ENCODE data around the gene CASP14. TPM values are rescaled to one million over a fixed set of nuclear protein-coding genes. Genes with fewer than 3 reads are reported as not detected.

Gene CASP14
- total and polyA plus RNA-seq, 10 of the 15 experiments (the other 5 are each of a cell fraction or from before 2014, with no cell fraction given), result 0.06 to 0.40 (median 0.13) TPM; not detected in 2

DNA sequence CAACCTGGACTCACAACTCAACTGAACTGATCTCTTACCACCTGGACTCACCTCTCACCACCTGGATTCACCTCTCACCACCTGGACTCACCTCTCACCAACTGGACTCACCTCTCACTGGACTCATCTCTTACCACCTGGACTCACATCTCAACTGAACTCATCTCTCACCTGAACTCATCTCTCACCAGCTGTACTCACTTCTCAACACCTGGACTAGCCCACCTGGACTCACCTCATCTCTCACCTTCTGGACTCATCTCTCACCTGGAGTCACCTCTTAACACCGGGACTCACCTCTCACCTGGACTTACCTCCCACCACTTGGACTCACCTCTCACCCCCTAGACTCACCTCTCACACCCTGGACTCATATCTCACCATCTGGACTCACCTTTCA lies 7.3 kb upstream of the CASP14 start (continued):
- TF ChIP-seq, protein P1, sequence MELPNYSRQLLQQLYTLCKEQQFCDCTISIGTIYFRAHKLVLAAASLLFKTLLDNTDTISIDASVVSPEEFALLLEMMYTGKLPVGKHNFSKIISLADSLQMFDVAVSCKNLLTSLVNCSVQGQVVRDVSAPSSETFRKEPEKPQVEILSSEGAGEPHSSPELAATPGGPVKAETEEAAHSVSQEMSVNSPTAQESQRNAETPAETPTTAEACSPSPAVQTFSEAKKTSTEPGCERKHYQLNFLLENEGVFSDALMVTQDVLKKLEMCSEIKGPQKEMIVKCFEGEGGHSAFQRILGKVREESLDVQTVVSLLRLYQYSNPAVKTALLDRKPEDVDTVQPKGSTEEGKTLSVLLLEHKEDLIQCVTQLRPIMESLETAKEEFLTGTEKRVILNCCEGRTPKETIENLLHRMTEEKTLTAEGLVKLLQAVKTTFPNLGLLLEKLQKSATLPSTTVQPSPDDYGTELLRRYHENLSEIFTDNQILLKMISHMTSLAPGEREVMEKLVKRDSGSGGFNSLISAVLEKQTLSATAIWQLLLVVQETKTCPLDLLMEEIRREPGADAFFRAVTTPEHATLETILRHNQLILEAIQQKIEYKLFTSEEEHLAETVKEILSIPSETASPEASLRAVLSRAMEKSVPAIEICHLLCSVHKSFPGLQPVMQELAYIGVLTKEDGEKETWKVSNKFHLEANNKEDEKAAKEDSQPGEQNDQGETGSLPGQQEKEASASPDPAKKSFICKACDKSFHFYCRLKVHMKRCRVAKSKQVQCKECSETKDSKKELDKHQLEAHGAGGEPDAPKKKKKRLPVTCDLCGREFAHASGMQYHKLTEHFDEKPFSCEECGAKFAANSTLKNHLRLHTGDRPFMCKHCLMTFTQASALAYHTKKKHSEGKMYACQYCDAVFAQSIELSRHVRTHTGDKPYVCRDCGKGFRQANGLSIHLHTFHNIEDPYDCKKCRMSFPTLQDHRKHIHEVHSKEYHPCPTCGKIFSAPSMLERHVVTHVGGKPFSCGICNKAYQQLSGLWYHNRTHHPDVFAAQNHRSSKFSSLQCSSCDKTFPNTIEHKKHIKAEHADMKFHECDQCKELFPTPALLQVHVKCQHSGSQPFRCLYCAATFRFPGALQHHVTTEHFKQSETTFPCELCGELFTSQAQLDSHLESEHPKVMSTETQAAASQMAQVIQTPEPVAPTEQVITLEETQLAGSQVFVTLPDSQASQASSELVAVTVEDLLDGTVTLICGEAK (IDR thresholded peaks at IDR 0.05; ENCODE audit: borderline replicate concordance), result no peak
- TF ChIP-seq HCFC1 (IDR thresholded peaks at IDR 0.05; ENCODE audit: low read length) (no peak), ASH2L (IDR thresholded peaks at IDR 0.05; ENCODE audit: borderline replicate concordance, low read depth) (no peak), EZH2 (IDR thresholded peaks at IDR 0.05; ENCODE audit: borderline replicate concordance, control insufficient read depth, low read depth, low read length) (no peak), YBX1 (IDR thresholded peaks at IDR 0.05) (no peak), KDM1A (IDR thresholded peaks at IDR 0.05; ENCODE audit: borderline replicate concordance) (no peak)

DNA sequence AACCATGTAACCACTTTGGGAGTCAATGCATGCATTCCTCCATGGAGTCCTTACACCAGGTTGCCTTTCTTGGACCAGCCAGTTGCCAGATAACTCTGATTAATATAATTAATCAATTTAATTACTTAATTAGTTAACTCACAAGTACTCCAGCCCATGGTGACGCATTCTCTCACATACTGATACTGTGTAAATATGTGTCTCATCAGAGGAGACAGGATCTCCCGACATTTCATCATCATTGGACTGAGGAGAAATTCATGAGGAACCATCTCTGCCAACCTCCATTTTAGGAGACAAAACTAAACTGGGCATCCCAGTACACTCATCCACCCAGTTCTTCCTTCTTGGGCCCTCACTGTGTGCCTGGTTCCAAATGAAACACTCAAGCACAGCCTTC lies 6.5 kb upstream of the CASP14 start:
- in situ Hi-C loops (cut with MboI), result no loop called here

More for the DNA sequence above, 6.5 kb upstream of the CASP14 start:
- FAIRE-seq (no peak), ATAC-seq (no peak), DNase-seq (ENCODE audit: low read depth, low spot score) (no peak)
- Histone ChIP-seq H3K36me3 (ENCODE audit: control insufficient read depth in 2 of 2, insufficient read depth in 2 of 2, low read length in 1 of 2) (no peaks in the 10 kb centered on the region), H3K4me2 (ENCODE audit: control insufficient read depth, insufficient read depth) (no peak overlapping the region), H4K20me1 (ENCODE audit: control insufficient read depth, insufficient read depth) (no peaks in the 10 kb centered on the region), H3K9ac (ENCODE audit: control insufficient read depth, insufficient read depth, low read length) (no peak overlapping the region), H3K79me2 (ENCODE audit: control insufficient read depth, insufficient read depth, low read length) (no peaks in the 10 kb centered on the region), H3K9me3 (replicated peaks; ENCODE audit: control insufficient read depth, insufficient read depth, low read length) (no peaks in the 10 kb centered on the region), H3K4me3 (no peak overlapping the region), H3K4me1 (ENCODE audit: control insufficient read depth, insufficient read depth, low read length) (no peaks in the 10 kb centered on the region), H3K27me3 (replicated peaks in 1 of 2; ENCODE audit: control insufficient read depth in 2 of 2, insufficient read depth in 2 of 2, low read length in 1 of 2) (no peaks in the 10 kb centered on the region; a peak in 1 of 4 replicates), H3K27ac (ENCODE audit: control insufficient read depth, insufficient read depth) (no peak overlapping the region), H2AFZ (ENCODE audit: control insufficient read depth, low read depth, low read length) (no peak overlapping the region)
- BruUV-seq (replicated peaks), result no TSS peak
- CTCF ChIA-PET, result no interaction called here
- POLR2A ChIA-PET, result no interaction called here
- TF ChIP-seq IKZF2 (IDR thresholded peaks at IDR 0.05), result no peak
- TF ChIP-seq, protein P2, sequence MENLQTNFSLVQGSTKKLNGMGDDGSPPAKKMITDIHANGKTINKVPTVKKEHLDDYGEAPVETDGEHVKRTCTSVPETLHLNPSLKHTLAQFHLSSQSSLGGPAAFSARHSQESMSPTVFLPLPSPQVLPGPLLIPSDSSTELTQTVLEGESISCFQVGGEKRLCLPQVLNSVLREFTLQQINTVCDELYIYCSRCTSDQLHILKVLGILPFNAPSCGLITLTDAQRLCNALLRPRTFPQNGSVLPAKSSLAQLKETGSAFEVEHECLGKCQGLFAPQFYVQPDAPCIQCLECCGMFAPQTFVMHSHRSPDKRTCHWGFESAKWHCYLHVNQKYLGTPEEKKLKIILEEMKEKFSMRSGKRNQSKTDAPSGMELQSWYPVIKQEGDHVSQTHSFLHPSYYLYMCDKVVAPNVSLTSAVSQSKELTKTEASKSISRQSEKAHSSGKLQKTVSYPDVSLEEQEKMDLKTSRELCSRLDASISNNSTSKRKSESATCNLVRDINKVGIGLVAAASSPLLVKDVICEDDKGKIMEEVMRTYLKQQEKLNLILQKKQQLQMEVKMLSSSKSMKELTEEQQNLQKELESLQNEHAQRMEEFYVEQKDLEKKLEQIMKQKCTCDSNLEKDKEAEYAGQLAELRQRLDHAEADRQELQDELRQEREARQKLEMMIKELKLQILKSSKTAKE (IDR thresholded peaks at IDR 0.05; ENCODE audit: low read depth, poor library complexity, severe bottlenecking), result no peak
- RAD21 ChIA-PET (ENCODE audit: unreplicated experiment), result no interaction called here
- SMC1A ChIA-PET (ENCODE audit: uncharacterized antibody, unreplicated experiment), result no interaction called here
- intact Hi-C loops (cut with micrococcal nuclease; ENCODE audit: unreplicated experiment), result no loop called here
- WGBS (ENCODE audit: insufficient coverage, insufficient replicate concordance, low lambda C conversion rate, missing lambda C conversion rate), result 8% methylated on average over 2 of the region's 2 CpGs

Measured in GM12878 (cell line).